Epithelial cell of esophagus (primary cell): ENCODE measurements around the gene CDC42BPA.

Experiments used
- DNase-seq: peaks from one replicate; pipeline ENCODE4 v3.0.0; 2010; ENCODE audit warnings: low read depth
- H3K4me3 ChIP-seq: 2 replicates; pipeline ENCODE4 v1.5.1; 2011; ENCODE audit warnings: mild to moderate bottlenecking, low read length, control low read depth
- CTCF ChIP-seq: IDR thresholded peaks from 2 replicates; pipeline ENCODE4 v1.5.1; 2011; ENCODE audit warnings: low read depth, mild to moderate bottlenecking, low read length, control low read depth, inconsistent platforms; ENCODE audit not compliant: insufficient read depth; ENCODE audit errors: missing control alignments

The CDC42BPA gene

GRCh38 chr1:227062306-227062705 is 256.0 kb downstream of the CDC42BPA start:
- TF ChIP-seq CTCF = no peak
- DNase-seq = no peak
- H3K4me3 ChIP-seq = no peak overlapping the region

DNA sequence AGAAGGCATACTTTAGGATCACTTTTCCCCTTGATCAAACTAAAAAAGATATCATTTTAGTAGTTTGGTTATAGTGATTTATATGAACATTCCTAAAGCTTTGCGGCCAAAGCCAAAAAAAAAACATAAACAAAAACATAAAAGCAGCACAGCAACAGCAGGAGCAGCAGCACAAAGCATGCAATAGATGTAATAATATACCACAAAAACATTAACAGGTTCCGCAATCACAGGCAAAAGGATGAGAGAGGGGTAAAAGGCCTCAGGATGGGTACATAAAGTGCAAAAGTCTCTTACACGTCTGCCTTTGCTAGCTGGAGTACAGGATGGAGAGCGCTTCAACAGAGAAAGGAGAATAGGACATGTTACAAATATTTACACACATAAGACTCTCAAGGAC is 259.2 kb downstream of the CDC42BPA start:
- no peak for DNase-seq
- H3K4me3 ChIP-seq = no peak overlapping the region
- no peak for TF ChIP-seq CTCF

DNA sequence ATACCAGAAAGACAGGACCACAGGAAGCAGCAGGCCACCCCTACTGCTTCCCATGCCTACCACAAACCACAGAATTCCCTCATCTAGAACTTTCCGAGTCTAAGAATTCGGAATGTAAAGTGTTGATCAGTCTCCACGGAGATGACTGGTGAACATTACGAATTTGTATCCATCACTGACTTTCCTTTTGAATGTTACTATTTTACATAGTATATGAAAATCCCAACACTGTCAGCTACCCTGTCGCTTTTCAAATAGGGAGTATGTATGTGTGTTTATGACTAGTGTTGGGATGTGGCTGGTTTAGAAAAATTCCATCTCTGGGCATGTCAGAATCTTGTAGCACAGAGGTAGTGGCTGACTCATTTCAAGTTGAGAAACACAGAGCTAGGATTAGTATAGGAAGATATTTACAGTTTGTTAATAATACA is 260.0 kb downstream of the CDC42BPA start:
- H3K4me3 ChIP-seq = no peak overlapping the region
- TF ChIP-seq CTCF = no peak
- DNase-seq = peak; percentile 92

DNA sequence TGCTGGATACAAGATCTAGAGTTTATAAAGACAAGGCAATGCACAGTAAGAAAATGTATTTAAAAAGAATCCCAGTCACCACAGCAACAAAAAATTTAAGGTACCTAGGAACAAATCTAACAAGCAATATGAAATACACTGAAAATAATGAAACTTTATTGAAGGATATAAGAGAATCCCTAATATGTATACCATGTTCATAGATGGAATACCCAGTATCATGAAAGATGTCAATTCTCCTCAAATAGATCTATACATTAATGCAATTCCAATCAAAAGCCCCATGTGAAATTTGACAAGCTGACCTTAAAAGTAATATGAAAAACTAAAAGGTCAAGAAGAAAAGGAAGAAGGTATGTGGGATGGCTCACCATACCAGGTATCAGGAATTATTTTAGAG is 269.0 kb downstream of the CDC42BPA start:
- no peak for DNase-seq
- H3K4me3 ChIP-seq = no peak overlapping the region
- no peak for TF ChIP-seq CTCF

DNA sequence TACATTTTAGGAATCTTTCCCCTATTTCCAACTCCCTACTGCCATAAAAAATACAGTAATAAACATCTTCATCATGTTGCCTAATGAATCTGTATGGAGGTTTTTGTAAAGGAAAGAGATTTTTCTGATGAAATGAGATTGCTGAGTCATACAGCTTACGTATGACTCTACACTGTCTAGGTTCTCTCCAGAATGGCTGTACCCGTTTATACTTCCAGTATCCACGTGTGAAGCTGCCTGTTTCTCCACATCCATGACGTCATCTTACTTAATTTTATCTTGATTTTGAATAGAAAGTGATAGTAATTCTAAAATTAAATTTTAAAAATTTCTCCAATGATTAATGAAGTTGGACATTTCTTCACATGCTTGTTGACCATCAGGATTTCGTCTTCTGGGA is 274.5 kb downstream of the CDC42BPA start:
- H3K4me3 ChIP-seq = no peak overlapping the region
- TF ChIP-seq CTCF = no peak
- DNase-seq = peak; percentile 45

GRCh38 chr1:227042292-227042691 is 276.0 kb downstream of the CDC42BPA start:
- no peak for DNase-seq
- no peak for TF ChIP-seq CTCF
- H3K4me3 ChIP-seq = no peak overlapping the region

DNA sequence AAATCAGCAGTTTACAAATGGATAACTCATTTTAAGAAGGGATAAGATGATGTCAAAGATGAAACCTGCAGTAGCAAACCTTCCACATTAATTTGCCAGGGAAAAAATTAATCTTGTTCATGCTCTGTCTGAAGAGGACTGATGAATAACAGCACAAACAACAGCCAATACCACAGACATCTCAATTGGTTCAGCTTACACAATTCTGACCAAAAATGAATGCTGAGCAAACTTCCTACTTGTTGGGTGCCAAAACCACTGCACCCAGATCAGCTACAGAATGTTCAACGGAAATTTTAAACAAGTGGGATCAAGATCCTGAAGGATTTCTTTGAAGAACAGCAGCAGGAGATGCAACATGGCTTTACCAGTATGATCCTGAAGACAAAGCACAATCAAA is 279.9 kb downstream of the CDC42BPA start:
- H3K4me3 ChIP-seq = no peak overlapping the region
- no peak for TF ChIP-seq CTCF
- no peak for DNase-seq
